Right cardiac atrium (tissue), 5 donors: Measurements from ENCODE around the gene NFYC. TPM values are rescaled to one million over a fixed set of nuclear protein-coding genes. Genes with fewer than 3 reads are reported as not detected.

Source experiments
- ATAC-seq, 2 donors: fragments of 200-7000 bp; cut with Tn5 transposase; one replicate each; pipeline versions ENCODE4 v1.8.0 to v1.9.1; 2020; ENCODE audit warnings: moderate library complexity in 2 of 2, mild to moderate bottlenecking in 1 of 2
- DNase-seq, 3 donors: peaks; one replicate each; pipeline ENCODE4 v3.0.0-alpha.2; 2020
- H3K27ac ChIP-seq: one replicate; pipeline ENCODE4 v1.5.1; 2013; ENCODE audit warnings: mild to moderate bottlenecking, low read length, control low read depth, moderate library complexity
- H3K27me3 ChIP-seq: one replicate; pipeline ENCODE4 v1.6.1; 2013; ENCODE audit not compliant: control insufficient read depth, insufficient read depth
- H3K4me1 ChIP-seq: one replicate; pipeline ENCODE4 v1.6.1; 2013; ENCODE audit warnings: low read length; ENCODE audit not compliant: control insufficient read depth, insufficient read depth
- H3K4me3 ChIP-seq: one replicate; pipeline ENCODE4 v1.5.1; 2013; ENCODE audit warnings: low read length, control low read depth
- H3K9me3 ChIP-seq: one replicate; pipeline ENCODE4 v1.6.1; 2013; ENCODE audit warnings: low read length; ENCODE audit not compliant: control insufficient read depth
- WGBS: extraction: QIAGEN DNeasy Blood & Tissue Kit; methylation state at CpG from one replicate; pipeline ENCODE4 v1.1.7; 2013; 5-methylcytosine and 5-hydroxymethylcytosine counted together
- intact Hi-C, 4 donors: fragments of 100-400 bp; cut with DNase I; formaldehyde crosslinking; loops; one replicate each; pipeline versions ENCODE4 v1.11.0 to v1.14.0; 2022 to 2023
- polyA plus RNA-seq: library from polyadenylated mRNA; stranded (reverse); fragments of 200-250 nt; gene quantifications from one replicate; pipeline ENCODE4 v1.2.3, GENCODE V29; 2013
- total RNA-seq, 4 donors: library from RNA; stranded (reverse); fragmentation: NEBNext Ultra II Directional; extraction: Animal tissue kit (Norgen Biotek cat#: 25700); gene quantifications; one replicate each; pipeline ENCODE4 v1.2.1, GENCODE V29; 2021
- donor health status: healthy with polysubstance abuse.
- donor health status: DM: no; HTN: yes; CAD: no.
- donor health status: DM: no; HTN: no; CAD: no.
- donor health status: DM: no; HTN: yes; CAD: no; lungs with severe emphysema.
- donor health status: DM: yes; HTN: yes; CAD: no.

Gene NFYC
- total and polyA plus RNA-seq, 5 donors = 63.6 to 82.6 (median 78.0) TPM

DNA sequence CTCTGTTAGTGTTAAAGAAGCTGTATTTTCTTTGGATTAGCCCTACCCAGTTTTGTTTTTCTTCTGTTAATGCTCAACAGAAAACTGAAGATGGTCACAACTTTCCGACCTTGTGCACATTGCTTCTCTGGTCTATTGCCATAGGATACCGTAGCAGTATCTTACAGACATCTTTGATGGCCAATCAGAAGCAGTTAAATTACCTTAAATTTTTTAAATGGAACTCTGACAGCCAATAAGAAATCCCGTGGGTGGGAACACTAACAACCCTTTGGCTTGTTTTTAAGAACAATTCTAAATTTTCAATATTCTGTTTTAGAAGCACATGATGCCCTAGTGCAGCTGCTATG, 17.2 kb downstream of the NFYC start:
- intact Hi-C loops = no loop called here
- WGBS = 7% methylated on average over 3 of the region's 3 CpGs
- Histone ChIP-seq H3K27ac (peak overlapping the region; percentile 77), H3K27me3 (no peaks in the 10 kb centered on the region), H3K9me3 (no peaks in the 10 kb centered on the region), H3K4me1 (peaks cover 7% of the 10 kb centered on the region), H3K4me3 (peak overlapping the region; percentile 89)
- peak; percentile 62 to 63 for ATAC-seq
- DNase-seq = no peak

DNA sequence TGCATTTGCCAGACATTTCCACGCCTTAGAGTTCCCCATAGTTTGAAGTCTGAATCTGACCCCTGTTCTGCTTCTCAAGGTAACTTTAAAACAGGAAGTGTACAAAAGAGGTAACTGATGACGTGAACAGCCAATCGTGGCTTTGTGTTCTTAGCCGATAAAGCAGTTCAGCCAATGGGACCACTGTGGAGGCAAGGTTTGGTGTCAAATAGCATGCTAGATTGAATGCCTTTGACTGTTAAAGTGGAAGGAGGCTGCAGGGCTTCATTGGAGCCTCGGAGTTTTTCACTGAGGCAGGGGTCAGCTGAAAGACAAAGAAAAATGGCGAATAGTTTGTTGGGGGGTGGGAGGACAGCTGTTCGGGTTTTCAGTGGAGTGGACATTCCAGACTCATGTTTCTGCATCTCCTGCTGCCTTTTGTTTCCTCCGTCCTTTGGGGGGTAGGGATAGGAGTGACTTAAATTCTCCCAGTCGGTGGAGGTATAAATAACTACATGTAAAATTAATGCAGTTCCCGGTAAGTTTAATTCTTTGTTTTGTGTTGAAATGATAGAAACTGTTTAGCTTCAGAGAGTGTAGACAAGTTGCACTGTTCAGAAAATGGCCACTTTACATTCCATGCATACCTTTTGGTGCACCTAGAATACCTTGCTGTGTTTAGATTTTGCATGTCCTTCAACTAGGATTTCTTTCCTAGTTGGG, 17.7 kb downstream of the NFYC start:
- H3K4me1 ChIP-seq = peaks cover 7% of the 10 kb centered on the region
- intact Hi-C loops = no loop called here
- H3K4me3 ChIP-seq = peak overlapping the region; percentile 89
- no peaks in the 10 kb centered on the region for H3K27me3 ChIP-seq
- no peaks in the 10 kb centered on the region for H3K9me3 ChIP-seq
- H3K27ac ChIP-seq = peak overlapping the region; percentile 94
- peak; percentile 95 for ATAC-seq
- peak; percentile 70 to 79 (median 71) for DNase-seq
- under 1% methylated on average over 10 of the region's 10 CpGs for WGBS

DNA sequence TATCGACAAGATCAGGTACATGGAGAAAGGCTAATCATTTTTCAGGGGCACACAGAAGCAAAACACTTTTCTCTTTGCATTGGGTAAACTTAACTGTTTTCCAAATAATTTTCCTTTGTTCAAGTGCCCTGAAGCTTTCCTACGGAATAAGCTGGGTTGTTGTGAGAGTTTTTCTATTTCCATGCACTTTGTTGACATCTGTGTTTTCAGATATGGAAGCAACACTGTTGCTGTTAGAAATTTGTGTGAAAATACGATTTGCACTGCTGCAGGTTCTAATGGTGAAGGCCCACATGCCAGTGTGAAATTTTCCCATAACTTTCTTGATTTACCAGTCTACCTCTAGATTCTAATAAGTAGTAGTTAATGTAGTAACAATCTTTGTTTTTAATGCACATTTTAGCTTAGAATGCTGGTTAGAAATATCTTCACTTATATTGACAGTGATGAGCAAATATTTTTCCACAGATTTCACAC, 18.3 kb downstream of the NFYC start:
- no peak for DNase-seq
- ATAC-seq = no peak
- H3K27me3 ChIP-seq = no peaks in the 10 kb centered on the region
- H3K4me3 ChIP-seq = peak overlapping the region; percentile 89
- intact Hi-C loops = no loop called here
- H3K27ac ChIP-seq = peak overlapping the region; percentile 94
- WGBS = 10% methylated on average over 3 of the region's 3 CpGs
- peaks cover 7% of the 10 kb centered on the region for H3K4me1 ChIP-seq
- no peaks in the 10 kb centered on the region for H3K9me3 ChIP-seq

DNA sequence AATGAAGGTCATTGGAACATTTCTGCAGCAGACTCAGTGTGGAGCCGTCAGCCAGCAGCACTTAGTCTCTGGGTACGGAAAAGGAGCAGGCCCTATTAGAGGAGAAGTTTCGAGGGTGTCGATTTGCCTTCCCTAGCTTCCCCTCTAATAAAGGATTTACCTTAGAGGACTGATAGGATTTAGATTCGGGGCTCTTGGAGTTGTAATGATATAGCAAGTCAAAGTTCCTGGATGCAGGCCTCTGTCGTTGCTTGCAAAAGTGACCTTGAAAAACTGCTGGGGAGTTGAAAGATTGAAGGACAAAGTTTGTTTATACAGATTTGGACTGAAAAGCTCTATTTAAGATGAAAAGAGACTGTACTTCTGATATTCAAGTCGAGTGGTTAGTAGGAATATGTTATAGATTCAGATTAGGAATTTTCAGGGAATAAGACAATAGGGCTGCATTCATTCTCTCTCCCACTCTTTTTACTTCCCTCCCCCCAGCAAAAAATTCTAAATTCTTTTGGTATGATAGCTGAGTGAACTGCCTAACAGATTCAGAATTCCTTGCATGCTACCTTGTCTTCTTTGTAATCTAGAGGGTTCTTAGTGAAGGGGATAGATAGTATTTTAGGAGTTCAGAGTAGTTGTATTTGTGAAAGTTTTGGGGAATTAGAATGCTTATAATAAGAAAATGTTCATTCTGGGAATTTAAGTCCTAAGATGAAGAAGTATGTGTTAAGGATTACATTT, 19.2 kb downstream of the NFYC start:
- ATAC-seq (no peak), DNase-seq (no peak)
- Histone ChIP-seq H3K27ac (peak overlapping the region; percentile 62), H3K4me1 (peaks cover 7% of the 10 kb centered on the region), H3K9me3 (no peaks in the 10 kb centered on the region), H3K27me3 (no peaks in the 10 kb centered on the region), H3K4me3 (peak overlapping the region; percentile 89)
- intact Hi-C loops = no loop called here
- WGBS = 11% methylated on average over 7 of the region's 7 CpGs

DNA sequence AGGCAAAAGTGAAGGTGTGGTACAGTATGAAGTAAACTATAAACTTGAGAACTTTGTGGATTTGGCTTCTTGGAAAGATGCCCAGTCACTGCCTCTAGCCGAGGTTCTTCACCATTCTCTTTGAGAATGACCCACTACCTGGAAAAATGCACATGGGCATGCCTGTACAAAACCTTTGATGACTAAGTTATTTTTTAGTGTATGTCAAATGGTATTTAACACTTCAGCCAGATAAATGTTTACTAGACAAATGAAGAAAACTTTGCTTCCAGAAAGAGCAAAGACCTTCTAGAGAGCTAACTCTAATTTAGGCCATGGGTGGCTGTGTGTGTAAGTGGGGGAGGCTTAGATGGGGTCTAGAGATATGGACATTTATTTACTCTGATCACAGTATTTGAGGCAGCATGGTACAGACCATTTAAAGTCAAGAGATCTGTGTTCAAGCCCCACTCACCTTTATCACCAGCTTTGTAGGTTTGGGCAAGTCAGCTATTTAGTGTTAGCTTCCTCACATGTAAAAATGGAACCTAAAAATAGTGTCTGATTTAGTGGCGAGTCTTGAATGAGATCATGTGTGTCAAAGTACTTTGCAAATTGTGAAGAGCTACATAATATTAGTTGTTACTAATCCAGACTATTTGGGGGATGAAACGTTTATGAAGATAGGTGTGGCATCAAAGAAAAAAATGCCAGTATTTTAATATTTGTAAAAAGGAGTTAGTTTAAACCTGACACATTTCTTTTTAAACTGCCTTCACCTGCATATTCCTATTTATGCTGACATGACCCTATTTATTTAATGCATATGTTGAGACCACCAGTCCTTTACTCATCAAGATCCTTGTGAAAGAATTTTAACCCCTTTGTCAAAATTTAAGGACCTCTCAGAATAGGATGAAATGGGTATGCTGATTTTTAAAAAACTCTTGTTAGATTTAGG, 20.2 kb downstream of the NFYC start:
- DNase-seq (no peak), ATAC-seq (no peak)
- H3K9me3 ChIP-seq = no peaks in the 10 kb centered on the region
- peaks cover 7% of the 10 kb centered on the region for H3K4me1 ChIP-seq
- H3K4me3 ChIP-seq = peak overlapping the region; percentile 89
- WGBS = 6% methylated on average over 3 of the region's 3 CpGs
- peak overlapping the region; percentile 89 for H3K27ac ChIP-seq
- intact Hi-C loops = no loop called here
- H3K27me3 ChIP-seq = no peaks in the 10 kb centered on the region

DNA sequence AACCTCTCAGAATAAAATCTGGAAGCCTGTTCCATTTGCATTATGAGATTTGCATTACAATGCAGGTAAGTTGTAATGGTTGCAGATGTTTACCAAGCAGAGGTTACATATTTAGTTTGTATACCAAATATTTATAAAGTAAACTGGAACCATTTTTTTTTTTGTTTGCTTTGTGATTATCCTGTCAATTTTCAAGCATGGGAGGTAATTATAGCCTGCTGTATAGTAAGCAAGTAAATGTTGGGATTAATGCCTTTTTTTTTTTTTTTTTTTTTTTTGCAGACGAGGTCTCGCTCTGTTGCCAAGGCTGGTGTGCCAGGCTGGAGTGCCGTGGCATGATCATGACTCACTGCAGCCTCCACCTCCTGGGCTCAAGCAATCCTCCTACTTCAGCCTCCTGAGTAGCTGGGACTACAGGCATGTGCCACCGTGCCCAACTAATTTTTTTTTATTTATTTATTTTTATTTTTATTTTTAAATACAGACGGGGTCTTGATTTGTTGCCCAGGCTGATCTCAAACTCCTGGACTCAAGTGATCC, 21.0 kb downstream of the NFYC start:
- WGBS = 65% methylated on average over 5 of the region's 5 CpGs
- ATAC-seq (no peak), DNase-seq (no peak)
- Histone ChIP-seq H3K27ac (no peak overlapping the region), H3K27me3 (no peaks in the 10 kb centered on the region), H3K4me1 (peaks cover 7% of the 10 kb centered on the region), H3K9me3 (no peaks in the 10 kb centered on the region), H3K4me3 (peak overlapping the region; percentile 89)
- intact Hi-C loops = no loop called here

DNA sequence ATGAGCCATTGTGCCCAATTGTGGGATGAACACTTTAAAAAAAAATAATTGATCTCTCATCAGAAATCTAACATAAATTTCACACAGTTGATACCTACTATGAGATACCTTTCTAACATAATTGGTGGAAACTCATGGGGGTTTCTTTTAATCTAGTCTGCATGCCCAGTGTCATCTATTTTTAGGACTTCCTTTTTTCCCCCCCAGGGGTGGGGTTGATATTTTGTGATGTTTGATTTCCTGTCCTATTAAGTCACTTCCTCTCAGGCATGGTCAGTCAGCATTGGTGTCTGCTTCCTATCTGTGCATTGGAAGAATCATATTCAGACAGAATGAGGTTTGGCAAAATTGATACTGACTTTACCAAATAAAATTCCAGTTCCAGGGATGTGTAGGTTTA, 21.5 kb downstream of the NFYC start:
- H3K27ac ChIP-seq = no peak overlapping the region
- H3K4me3 ChIP-seq = no peak overlapping the region
- H3K27me3 ChIP-seq = no peaks in the 10 kb centered on the region
- DNase-seq = no peak
- peak in 1 of 2 donors; percentile 58 for ATAC-seq
- peaks cover 6% of the 10 kb centered on the region for H3K4me1 ChIP-seq
- H3K9me3 ChIP-seq = no peaks in the 10 kb centered on the region
- intact Hi-C loops = no loop called here

DNA sequence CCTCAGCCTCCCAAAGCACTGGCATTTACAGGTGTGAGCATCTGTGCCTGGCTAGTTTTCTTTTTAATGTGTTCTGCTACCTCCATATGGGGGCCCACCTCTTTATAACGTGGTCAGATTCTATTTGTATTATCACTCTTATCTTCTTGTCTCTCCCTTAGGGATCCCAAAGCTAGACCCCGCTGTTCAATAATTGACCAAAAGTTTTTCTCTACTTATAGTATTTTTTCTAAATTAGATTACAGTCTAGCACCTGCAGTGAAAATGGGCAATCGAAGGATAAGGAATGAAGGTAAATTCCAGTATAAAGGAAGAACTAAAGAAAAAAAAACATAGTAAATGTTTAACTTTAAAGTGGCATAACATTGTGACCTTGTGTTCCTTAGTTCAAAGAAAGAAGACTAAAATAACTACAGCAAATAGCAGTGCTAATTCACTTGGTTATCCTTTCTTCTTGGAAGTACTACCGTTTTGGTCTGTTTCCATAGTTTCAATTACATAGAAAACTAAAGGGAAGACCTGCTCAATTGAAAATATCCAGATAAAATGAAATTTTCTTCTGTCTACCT, 24.1 kb downstream of the NFYC start:
- H3K4me1 ChIP-seq = peaks cover 3% of the 10 kb centered on the region
- no peaks in the 10 kb centered on the region for H3K9me3 ChIP-seq
- 71% methylated on average over 4 of the region's 4 CpGs for WGBS
- no peak overlapping the region for H3K4me3 ChIP-seq
- H3K27ac ChIP-seq = no peak overlapping the region
- no peaks in the 10 kb centered on the region for H3K27me3 ChIP-seq
- DNase-seq (no peak), ATAC-seq (no peak)
- intact Hi-C loops = no loop called here

DNA sequence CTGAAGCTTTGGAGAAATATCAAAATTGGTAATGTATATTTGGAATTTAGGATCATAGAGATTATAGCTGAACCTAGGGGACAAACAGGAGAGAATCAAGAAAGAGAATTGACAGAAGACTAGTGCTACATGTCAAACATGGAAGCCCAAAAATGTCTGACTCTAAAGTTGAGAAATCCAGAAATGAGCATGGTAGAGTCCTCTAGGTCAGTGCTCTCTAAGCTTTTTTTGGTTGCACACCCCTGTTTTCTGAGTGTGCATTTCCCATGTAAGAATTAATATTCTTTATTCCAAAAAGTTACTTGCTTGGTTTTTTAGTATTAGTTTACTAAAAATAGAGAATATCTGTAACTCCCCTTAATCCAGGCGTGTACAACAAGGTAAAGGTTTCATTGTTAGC, 25.6 kb downstream of the NFYC start:
- DNase-seq (no peak), ATAC-seq (no peak)
- H3K27me3 ChIP-seq = no peaks in the 10 kb centered on the region
- WGBS = 37% methylated on average over 1 of the region's 1 CpG
- H3K27ac ChIP-seq = no peak overlapping the region
- peaks cover 4% of the 10 kb centered on the region for H3K4me1 ChIP-seq
- H3K9me3 ChIP-seq = no peaks in the 10 kb centered on the region
- intact Hi-C loops = no loop called here
- no peak overlapping the region for H3K4me3 ChIP-seq

DNA sequence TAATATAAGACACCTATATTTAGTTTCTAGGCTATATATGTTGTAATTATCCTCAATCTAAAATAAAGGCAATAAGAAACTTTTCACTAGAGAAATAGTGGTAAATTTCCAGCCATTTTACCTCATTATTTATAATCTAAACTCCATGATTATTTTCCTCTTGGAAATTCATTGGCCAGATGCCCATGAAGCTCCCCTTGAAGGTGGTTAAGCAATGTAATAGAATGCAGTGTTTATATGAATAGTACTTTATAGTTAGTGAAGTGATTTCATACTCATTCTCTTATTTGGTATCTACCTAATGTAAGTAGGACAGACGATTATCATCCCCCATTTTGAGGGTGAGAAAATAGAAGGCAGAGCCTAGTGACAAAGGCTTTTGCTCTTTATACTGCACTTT, 26.5 kb downstream of the NFYC start:
- no peak overlapping the region for H3K27ac ChIP-seq
- no peak overlapping the region for H3K4me3 ChIP-seq
- no peaks in the 10 kb centered on the region for H3K9me3 ChIP-seq
- H3K4me1 ChIP-seq = peaks cover 4% of the 10 kb centered on the region
- 60% methylated on average over 1 of the region's 1 CpG for WGBS
- ATAC-seq (no peak), DNase-seq (no peak)
- intact Hi-C loops = no loop called here
- H3K27me3 ChIP-seq = no peaks in the 10 kb centered on the region
